ENCODE measurements around the gene PPP1R1A.

PPP1R1A gene

GRCh38 chr12:54571193-54572188, 17.0 kb downstream of the PPP1R1A start:
- ATAC-seq (ENCODE audit: low read depth): no peak
- H3K36me3 ChIP-seq (ENCODE audit: low read depth): no peaks in the 10 kb centered on the region
- no peaks in the 10 kb centered on the region for H3K4me1 ChIP-seq (ENCODE audit: insufficient read depth, poor library complexity, severe bottlenecking)
- H3K4me3 ChIP-seq (ENCODE audit: severe bottlenecking): no peak overlapping the region
- H3K9me3 ChIP-seq (ENCODE audit: severe bottlenecking): no peaks in the 10 kb centered on the region
- H3K27ac ChIP-seq (ENCODE audit: poor library complexity, severe bottlenecking): no peak overlapping the region
- DNase-seq (ENCODE audit: low spot score): no peak
- H3K27me3 ChIP-seq (ENCODE audit: insufficient read depth, poor library complexity, severe bottlenecking): peaks cover 7% of the 10 kb centered on the region
- no peak for TF ChIP-seq CTCF (IDR thresholded peaks at IDR 0.05; ENCODE audit: poor library complexity, severe bottlenecking)

- H3K4me1 ChIP-seq (ENCODE audit: insufficient read depth, poor library complexity, severe bottlenecking): no peaks in the 10 kb centered on the region
- DNase-seq (ENCODE audit: low spot score) (no peak), ATAC-seq (ENCODE audit: low read depth) (no peak)
- TF ChIP-seq CTCF (IDR thresholded peaks at IDR 0.05; ENCODE audit: poor library complexity, severe bottlenecking): no peak
- no peak overlapping the region for H3K27ac ChIP-seq (ENCODE audit: poor library complexity, severe bottlenecking)
- no peaks in the 10 kb centered on the region for H3K9me3 ChIP-seq (ENCODE audit: severe bottlenecking)
- H3K36me3 ChIP-seq (ENCODE audit: low read depth): no peaks in the 10 kb centered on the region
- H3K27me3 ChIP-seq (ENCODE audit: insufficient read depth, poor library complexity, severe bottlenecking): peaks cover 2% of the 10 kb centered on the region
- no peak overlapping the region for H3K4me3 ChIP-seq (ENCODE audit: severe bottlenecking)
These were observed 18.4 kb downstream of the PPP1R1A start for GRCh38 chr12:54569995-54570528.

- H3K36me3 ChIP-seq (ENCODE audit: low read depth): no peaks in the 10 kb centered on the region
- no peak for DNase-seq (ENCODE audit: low spot score)
- no peaks in the 10 kb centered on the region for H3K4me1 ChIP-seq (ENCODE audit: insufficient read depth, poor library complexity, severe bottlenecking)
- no peak overlapping the region for H3K27ac ChIP-seq (ENCODE audit: poor library complexity, severe bottlenecking)
- no peaks in the 10 kb centered on the region for H3K9me3 ChIP-seq (ENCODE audit: severe bottlenecking)
- H3K4me3 ChIP-seq (ENCODE audit: severe bottlenecking): no peak overlapping the region
- TF ChIP-seq CTCF (IDR thresholded peaks at IDR 0.05; ENCODE audit: poor library complexity, severe bottlenecking): no peak
- no peak for ATAC-seq (ENCODE audit: low read depth)
- H3K27me3 ChIP-seq (ENCODE audit: insufficient read depth, poor library complexity, severe bottlenecking): peaks cover 2% of the 10 kb centered on the region
These were observed 19.4 kb downstream of the PPP1R1A start for GRCh38 chr12:54569072-54569471.

GRCh38 chr12:54566792-54567191, 21.7 kb downstream of the PPP1R1A start:
- Histone ChIP-seq H3K27me3 (ENCODE audit: insufficient read depth, poor library complexity, severe bottlenecking) (peaks cover 3% of the 10 kb centered on the region), H3K27ac (ENCODE audit: poor library complexity, severe bottlenecking) (no peak overlapping the region), H3K4me3 (ENCODE audit: severe bottlenecking) (no peak overlapping the region), H3K4me1 (ENCODE audit: insufficient read depth, poor library complexity, severe bottlenecking) (no peaks in the 10 kb centered on the region), H3K36me3 (ENCODE audit: low read depth) (no peaks in the 10 kb centered on the region), H3K9me3 (ENCODE audit: severe bottlenecking) (no peaks in the 10 kb centered on the region)
- ATAC-seq (ENCODE audit: low read depth) (no peak), DNase-seq (ENCODE audit: low spot score) (no peak)
- TF ChIP-seq CTCF (IDR thresholded peaks at IDR 0.05; ENCODE audit: poor library complexity, severe bottlenecking): no peak

Measured in RWPE2 (cell line).